Panc1 (cell line): ENCODE data around the gene SDK1. TPM values are rescaled to one million over a fixed set of nuclear protein-coding genes. Genes with fewer than 3 reads are reported as not detected.

Source experiments
- ATAC-seq: fragments of 200-7000 bp; cut with Tn5 transposase; 2 replicates; pipeline ENCODE4 v1.9.1; 2020; ENCODE audit warnings: mild to moderate bottlenecking, moderate library complexity
- BruUV-seq: library from RNA; stranded (reverse); fragments of 400-500 nt; replicated peaks from 2 replicates; lab custom pipeline; 2021; lab: Mats Ljungman, UMichigan
- CTCF ChIA-PET: fragments of 300-600 bp; sonication (Branson Sonifier 250); formaldehyde crosslinking; loops from one replicate; lab custom pipeline; 2022; ENCODE audit warnings: antibody characterized with exemption; lab: Charles Lee
- POLR2A ChIA-PET: fragments of 300-600 bp; sonication (Branson Sonifier 250); formaldehyde crosslinking; loops from one replicate; lab custom pipeline; 2022; ENCODE audit warnings: antibody characterized with exemption; lab: Charles Lee
- DNase-seq: peaks from one replicate; pipeline ENCODE4 v3.0.0-alpha.2; 2010; ENCODE audit warnings: low read depth, low spot score
- H3K27ac ChIP-seq: 2 replicates; pipeline ENCODE4 v1.5.1; 2011; ENCODE audit warnings: mild to moderate bottlenecking, low read length, inconsistent platforms
- H3K27me3 ChIP-seq: fragments of 200-500 bp; sonication (Bioruptor generic); 2 replicates; pipeline ENCODE4 v1.6.0; 2014; ENCODE audit warnings: low read length, inconsistent platforms; ENCODE audit not compliant: control insufficient read depth, insufficient read depth
- H3K36me3 ChIP-seq: fragments of 200-500 bp; sonication (Bioruptor generic); 2 replicates; pipeline ENCODE4 v1.5.1; 2014; ENCODE audit warnings: inconsistent platforms, mild to moderate bottlenecking, low read length, moderate library complexity; ENCODE audit not compliant: control insufficient read depth, insufficient read depth
- H3K4me1 ChIP-seq: 2 replicates; pipeline ENCODE4 v1.5.1; 2011; ENCODE audit warnings: inconsistent platforms, mild to moderate bottlenecking, low read length, moderate library complexity; ENCODE audit not compliant: control insufficient read depth, insufficient read depth
- H3K4me3 ChIP-seq, 2 experiments: 2 replicates each; pipeline ENCODE4 v1.5.1; 2011 to 2012; ENCODE audit warnings: low read depth in 2 of 2, low read length in 2 of 2, mild to moderate bottlenecking in 2 of 2, inconsistent platforms in 1 of 2, moderate library complexity in 1 of 2
- H3K9me3 ChIP-seq: fragments of 200-500 bp; sonication (Bioruptor generic); 2 replicates; pipeline ENCODE4 v1.5.1; 2014; ENCODE audit warnings: low read depth, mild to moderate bottlenecking, inconsistent platforms, low read length, moderate library complexity; ENCODE audit not compliant: control insufficient read depth, insufficient read depth
- CTCF ChIP-seq: fragments of 450-650 bp; IDR thresholded peaks from 2 replicates; pipeline ENCODE4 v1.5.1; 2017; ENCODE audit warnings: mild to moderate bottlenecking
- POLR2AphosphoS5 ChIP-seq: IDR thresholded peaks from 2 replicates; pipeline ENCODE4 v1.6.1; 2012; ENCODE audit warnings: mild to moderate bottlenecking, low read depth, low read length, moderate library complexity
- REST ChIP-seq, 2 experiments: IDR thresholded peaks; 2 replicates each; pipeline ENCODE4 v1.6.1; 2011 to 2012; ENCODE audit warnings: low read depth in 2 of 2, control low read depth in 1 of 2, low read length in 1 of 2, mild to moderate bottlenecking in 1 of 2, moderate library complexity in 1 of 2; ENCODE audit not compliant: insufficient read depth in 1 of 2
- SIN3A ChIP-seq: IDR thresholded peaks from 2 replicates; pipeline ENCODE4 v1.6.1; 2012; ENCODE audit warnings: low read depth, mild to moderate bottlenecking, low read length, moderate library complexity, borderline replicate concordance; ENCODE audit not compliant: insufficient read depth
- TCF7L2 ChIP-seq: IDR thresholded peaks from 2 replicates; pipeline ENCODE4 v1.6.1; 2011; ENCODE audit warnings: mild to moderate bottlenecking, low read depth, low read length, inconsistent platforms
- in situ Hi-C: cut with HindIII; loops from 2 replicates; pipeline ENCODE4 v1.10.0; 2016; ENCODE audit warnings: low sequenced_read_pairs, low pct_unique_long_range_greater_than_20kb
- intact Hi-C: fragments of 100-400 bp; cut with micrococcal nuclease; formaldehyde crosslinking; loops from one replicate; pipeline ENCODE4 v1.10.0; 2022; ENCODE audit not compliant: unreplicated experiment
- total RNA-seq: library from RNA; stranded (reverse); gene quantifications from one replicate; pipeline ENCODE4 v1.2.1, GENCODE V29; 2021; ENCODE audit not compliant: unreplicated experiment

The SDK1 gene
- total RNA-seq, 1 experiment from 2014 or later = 47.4 TPM

GRCh38 chr7:4024806-4025205 is 723.8 kb downstream of the SDK1 start:
- no peaks in the 10 kb centered on the region for H3K9me3 ChIP-seq
- POLR2A ChIA-PET = no interaction called here
- no peak overlapping the region for H3K27ac ChIP-seq
- no peak overlapping the region for H3K4me3 ChIP-seq
- intact Hi-C loops (no loop called here), in situ Hi-C loops (no loop called here)
- H3K27me3 ChIP-seq = no peaks in the 10 kb centered on the region
- CTCF ChIA-PET = interaction anchor here (0.7 kb wide), 1 partner anchor 10 kb away, joined by 3 read pairs; no protein-coding TSS in a partner anchor
- ATAC-seq = no peak
- no peak for DNase-seq
- no peaks in the 10 kb centered on the region for H3K4me1 ChIP-seq
- no peaks in the 10 kb centered on the region for H3K36me3 ChIP-seq
- TF ChIP-seq POLR2AphosphoS5 = no peak
- no peak for TF ChIP-seq REST (IDR thresholded peaks at IDR 0.05; ENCODE audit: insufficient read depth in 1 of 2, low read depth in 2 of 2, low read length in 1 of 2)
- no peak for TF ChIP-seq CTCF
- no peak for TF ChIP-seq TCF7L2
- no peak for TF ChIP-seq SIN3A
- no TSS peak for BruUV-seq

GRCh38 chr7:4025210-4025609 is 724.2 kb downstream of the SDK1 start:
- Histone ChIP-seq H3K27ac (no peak overlapping the region), H3K36me3 (no peaks in the 10 kb centered on the region), H3K27me3 (no peaks in the 10 kb centered on the region), H3K9me3 (no peaks in the 10 kb centered on the region), H3K4me1 (no peaks in the 10 kb centered on the region), H3K4me3 (no peak overlapping the region)
- ChIA-PET POLR2A (no interaction called here), CTCF (no interaction called here)
- in situ Hi-C loops (no loop called here), intact Hi-C loops (no loop called here)
- no peak for TF ChIP-seq CTCF
- TF ChIP-seq REST (IDR thresholded peaks at IDR 0.05; ENCODE audit: insufficient read depth in 1 of 2, low read depth in 2 of 2, low read length in 1 of 2) = no peak
- no peak for TF ChIP-seq TCF7L2
- no peak for TF ChIP-seq SIN3A
- TF ChIP-seq POLR2AphosphoS5 = no peak
- ATAC-seq (no peak), DNase-seq (no peak)
- no TSS peak for BruUV-seq
